GM19023 (cell line): ENCODE data around the gene MACROH2A1.

Source experiments
- ATAC-seq: cut with Tn5 transposase; IDR thresholded peaks from one replicate; pipeline ENCODE4 v1.9.1; 2021; ENCODE audit warnings: mild to moderate bottlenecking, moderate library complexity; ENCODE audit not compliant: unreplicated experiment

Gene MACROH2A1

DNA sequence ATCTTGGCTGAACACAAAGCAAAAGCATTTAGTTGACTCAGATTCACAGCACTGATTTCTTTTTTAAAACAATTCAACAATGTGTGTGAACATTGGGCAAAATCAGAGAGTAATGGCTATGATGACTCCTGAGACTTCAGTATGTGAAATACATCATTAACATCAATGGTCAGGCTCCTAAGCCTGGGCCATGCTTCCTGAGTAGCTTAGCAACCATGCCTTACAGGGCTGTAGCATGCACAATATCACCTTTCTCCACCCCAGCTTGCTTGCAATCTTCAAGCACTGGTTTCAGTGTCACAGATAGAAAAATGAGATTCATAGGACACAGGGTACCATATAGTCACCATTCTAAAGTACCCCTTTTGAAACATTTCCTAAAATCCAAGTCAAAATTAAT is 41.3 kb downstream of the MACROH2A1 start:
- no peak for ATAC-seq

DNA sequence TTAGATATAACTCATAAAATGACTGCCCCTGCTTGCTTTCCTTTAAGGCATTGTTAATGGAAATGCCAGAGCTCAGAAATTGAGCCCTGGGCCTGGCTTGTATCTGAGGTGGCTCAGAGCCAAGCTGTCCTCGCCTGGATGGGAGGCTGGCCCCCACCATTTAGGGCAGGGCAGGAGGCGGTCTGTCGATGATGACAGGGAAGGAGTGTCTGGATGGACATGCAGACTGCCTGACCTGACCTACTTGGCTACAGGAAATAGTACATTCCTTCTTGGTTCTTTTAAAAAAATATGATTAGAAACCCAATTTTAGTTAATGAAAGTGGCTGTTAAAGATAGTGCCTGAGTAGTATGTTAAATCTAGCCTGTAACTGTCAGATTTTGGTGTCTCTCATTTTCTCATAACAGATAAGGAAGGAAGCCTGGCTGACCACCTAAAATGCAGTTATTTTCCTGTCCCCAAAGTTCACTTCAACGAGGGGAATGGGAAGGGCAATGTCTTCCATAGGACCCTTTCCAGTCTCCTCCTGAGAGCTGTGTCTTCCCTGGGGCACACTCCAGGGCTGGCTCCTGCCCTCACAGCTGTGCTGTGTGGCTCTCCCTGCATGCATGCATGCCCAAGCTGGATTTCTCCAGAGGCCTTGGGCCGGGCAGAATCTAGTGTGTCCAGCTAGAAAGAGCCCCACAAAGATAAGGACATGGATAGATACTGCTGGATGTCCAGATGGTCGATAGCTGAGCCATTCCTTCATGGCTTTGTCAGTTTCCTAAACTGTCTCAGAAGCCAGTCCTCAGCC is 42.3 kb downstream of the MACROH2A1 start:
- ATAC-seq, result no peak

DNA sequence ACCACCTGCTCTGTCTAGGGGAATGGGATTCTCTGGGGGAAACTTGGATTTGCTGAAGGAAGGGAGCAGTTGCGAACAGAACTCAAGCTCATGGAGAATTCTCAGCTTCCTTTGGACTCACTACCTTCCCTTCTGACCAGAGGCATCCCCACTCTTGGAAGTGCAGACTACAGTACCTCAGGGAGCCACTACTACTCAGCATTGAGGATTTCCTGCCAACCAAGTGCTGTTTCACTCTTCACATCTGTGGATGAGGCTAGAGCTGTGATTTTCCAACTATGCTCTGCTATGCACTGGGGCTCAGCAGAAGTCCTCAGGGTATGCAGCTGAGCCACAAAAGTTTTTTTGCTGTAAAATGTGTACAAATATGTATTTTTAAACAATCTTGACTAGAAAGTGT is 43.9 kb downstream of the MACROH2A1 start:
- no peak for ATAC-seq

DNA sequence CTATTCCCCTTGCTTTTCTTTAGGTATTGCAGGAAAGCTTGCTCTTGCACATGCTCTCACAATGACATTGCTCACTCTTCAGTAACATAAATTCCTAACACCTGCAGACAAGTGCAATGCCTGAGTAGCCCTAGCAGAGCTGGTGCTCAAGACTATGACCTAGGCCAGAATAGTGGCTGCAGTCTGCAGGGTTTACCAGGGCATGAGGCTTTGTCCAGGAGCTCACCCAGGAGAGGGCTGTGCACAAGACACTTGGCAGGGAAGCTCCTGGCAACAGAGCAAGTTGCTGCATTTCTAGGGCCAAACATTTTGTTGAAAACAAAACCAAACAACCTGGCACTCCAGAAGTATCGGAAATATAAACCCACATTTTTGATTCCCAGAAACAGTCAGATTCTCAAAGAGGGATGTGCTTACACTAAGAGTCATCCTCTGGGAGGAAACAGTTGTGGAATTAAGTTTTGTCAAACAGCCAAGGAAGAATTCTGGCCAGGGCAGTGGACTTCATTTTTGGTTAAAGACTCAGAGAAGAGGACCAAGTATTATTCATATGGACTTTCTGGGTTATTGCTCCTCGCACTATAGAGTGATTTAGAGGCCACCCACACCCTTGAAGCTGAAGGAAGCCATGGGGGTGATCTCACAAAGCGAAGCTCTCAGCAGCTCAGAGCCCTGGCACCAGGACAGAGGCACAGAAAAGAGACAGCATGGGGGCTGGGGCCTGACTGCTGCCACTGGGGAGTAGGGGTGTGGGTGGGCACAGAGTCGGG is 44.9 kb downstream of the MACROH2A1 start:
- no peak for ATAC-seq

DNA sequence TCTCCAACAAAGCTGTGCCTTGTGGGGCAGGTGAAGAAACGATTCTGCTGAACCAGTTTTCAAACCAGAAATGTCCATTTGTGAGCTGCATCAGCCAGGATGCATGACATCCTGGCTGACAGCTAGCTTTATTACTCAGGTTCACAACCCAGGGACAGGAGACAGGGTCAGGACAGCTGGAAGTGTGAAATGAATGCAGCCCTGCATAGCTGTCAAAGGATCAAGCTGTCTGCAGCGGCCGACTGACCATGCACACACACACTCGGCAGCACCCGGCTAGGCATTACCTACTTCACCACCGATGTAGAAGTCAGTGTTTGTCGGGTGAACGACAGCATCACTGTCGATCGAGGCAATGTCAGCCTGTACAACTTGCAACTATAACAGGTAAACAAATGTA is 48.5 kb downstream of the MACROH2A1 start:
- no peak for ATAC-seq

DNA sequence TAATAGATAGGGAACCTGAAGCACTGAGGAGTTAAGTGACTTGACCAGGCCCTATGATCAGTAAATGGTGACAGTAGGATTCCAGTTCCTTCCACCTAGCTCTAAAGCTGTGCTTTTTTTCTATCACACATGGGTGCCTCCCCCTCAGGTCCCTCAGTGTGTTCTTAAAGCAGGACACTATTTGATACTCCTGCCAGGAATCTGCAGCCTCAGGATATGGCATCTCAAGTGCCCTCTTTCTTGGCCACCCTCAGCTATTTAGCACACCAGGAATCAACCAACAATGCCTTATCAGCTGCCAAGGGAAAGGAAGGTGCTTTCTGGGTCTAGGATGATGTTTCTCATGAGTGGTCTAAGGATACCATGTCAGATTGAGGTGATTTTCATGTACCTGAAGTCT is 49.1 kb downstream of the MACROH2A1 start:
- no peak for ATAC-seq

DNA sequence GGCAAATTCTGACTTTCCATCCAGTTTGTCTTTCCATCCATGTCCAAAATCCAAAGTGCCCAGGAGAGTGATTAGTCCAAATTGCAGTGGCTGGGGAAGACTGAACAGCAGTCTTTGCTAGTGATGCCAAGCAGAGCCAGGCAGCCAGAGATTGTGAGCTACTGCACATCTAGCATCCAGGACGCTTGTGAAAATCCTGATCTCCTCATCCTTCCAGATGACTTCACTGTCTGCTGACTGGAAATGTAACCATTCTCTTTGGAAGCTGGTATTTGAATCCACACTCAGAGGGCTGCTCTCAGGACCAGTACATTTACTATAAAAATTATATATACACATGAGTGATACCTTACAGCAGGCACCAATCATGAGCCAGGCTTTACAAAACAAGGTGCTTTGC is 49.6 kb downstream of the MACROH2A1 start:
- no peak for ATAC-seq

DNA sequence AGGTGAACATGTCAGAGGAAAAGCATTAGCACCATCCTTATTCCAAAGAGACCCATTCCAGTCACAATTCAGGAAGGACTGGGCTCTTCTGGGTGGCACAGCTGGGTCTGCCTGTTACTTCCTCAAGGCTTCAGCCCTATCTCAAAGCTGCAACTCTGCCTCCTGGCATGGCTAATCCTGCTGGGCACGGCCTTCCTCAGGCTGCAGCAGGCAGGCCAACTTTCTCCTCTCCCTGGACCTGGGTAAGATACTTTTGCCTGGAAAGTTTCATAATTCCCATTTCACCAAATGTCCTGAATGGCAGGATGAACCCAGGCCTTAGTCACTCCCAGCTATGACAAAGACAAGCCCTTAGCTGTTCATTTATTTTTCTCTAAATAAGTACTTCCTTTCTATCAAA is 50.1 kb downstream of the MACROH2A1 start:
- no peak for ATAC-seq

DNA sequence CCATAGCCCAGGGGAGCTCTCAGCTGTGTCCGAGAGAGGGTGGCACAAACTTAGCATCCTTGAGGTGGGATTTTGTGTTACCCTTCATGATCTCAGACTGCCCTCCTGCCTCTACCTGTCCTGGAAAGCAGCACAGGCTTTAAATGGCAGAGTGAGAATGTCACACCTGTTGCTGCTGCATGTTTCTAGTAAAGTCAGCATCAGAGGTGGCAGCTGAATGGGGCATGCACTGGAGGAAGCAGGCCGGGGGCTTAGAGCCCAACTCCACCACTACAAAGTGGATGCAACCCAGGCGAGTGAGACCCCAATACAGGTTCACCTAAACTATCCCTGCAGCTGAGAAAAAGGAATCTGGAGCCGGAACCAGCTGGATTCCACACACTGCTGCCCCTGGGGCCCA is 51.6 kb downstream of the MACROH2A1 start:
- ATAC-seq, result no peak

DNA sequence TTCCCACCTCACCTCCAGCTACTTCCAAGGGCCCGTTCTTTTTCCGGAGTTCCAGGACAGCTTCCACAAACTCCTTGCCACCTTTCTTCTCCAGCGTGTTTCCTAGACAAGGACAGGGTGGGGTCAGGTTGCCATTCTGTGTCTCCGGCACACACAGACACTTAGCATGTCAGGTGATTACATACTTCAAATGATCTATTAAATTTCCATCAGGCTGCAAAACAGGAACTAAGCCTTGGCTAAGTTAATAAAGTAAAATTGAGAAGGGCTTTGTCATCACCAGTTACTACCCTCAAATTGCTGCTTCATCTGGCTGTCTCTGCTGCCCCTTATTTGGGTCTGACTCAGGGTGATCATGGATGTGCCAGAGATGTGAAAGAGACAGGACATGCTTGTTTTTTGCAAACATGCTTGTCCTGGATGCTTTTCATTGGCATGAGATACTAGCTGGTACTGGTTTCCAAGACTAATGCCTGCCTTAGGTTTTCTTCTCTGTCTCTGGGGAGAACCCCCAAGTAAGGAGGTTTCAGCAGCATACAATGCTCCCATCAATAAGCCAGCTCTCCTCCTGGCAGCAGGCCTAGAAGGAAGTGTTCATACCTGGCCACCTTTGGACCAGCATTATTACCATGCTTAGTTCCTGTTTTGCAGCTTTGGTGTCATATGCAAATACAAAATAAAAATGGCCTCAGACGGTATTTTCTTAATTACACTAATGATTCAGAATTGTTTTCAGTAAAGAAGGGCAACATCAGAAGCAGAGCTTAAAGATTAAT is 52.9 kb downstream of the MACROH2A1 start:
- ATAC-seq, result no peak

DNA sequence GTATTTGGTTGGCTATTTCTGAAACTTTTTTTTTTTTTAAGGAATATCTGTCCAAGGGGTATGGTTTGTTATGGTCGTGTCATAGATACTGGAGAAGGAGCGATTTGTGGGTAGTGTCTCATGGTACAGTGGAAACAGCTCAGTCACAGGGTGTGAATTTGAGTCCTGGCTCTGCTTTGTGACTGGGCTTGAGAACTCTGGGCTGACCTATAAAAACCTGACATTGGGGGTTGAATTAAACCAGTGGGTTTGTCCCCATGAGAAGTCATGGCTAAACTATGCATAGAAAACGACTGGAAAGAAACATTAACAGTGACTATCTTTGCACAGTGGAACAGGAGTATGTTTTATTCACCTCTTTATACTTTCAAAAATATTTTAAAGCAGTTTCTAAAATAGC is 54.7 kb downstream of the MACROH2A1 start:
- no peak for ATAC-seq

DNA sequence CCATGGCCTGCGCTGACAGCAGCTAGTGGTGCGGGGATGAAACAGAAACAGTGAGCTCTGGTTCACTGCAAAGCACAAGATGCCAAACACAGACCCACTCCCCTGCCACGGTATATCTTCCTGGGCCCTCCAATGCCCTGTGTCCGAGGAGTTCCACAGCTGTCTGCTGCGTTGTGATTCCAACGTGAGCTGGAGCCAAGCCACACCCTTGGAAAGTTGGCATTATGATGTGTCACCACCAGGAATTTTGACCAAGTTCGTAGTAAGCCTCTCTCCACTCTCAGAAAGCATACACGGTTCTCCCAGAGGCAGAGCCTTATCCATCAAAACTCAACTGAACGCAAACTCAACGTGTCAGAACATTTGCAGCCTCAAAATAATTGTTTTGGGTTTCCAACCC is 55.6 kb downstream of the MACROH2A1 start:
- no peak for ATAC-seq

DNA sequence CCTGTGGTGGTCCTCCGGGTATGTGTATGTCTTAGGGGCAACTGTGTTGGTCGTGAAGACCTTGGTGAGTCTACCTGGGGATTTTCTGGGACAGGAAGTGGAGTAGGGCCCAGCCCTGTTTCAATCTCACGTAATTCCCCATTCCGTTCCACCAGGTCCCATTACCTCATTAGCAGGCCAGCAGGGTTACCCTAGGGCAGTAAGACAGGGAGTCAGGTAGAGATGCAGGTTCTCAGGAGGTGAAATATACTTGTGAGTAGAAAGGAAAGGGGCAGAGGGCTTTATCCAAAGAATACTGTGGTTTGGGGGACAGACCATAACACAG is 56.5 kb downstream of the MACROH2A1 start:
- ATAC-seq, result no peak

DNA sequence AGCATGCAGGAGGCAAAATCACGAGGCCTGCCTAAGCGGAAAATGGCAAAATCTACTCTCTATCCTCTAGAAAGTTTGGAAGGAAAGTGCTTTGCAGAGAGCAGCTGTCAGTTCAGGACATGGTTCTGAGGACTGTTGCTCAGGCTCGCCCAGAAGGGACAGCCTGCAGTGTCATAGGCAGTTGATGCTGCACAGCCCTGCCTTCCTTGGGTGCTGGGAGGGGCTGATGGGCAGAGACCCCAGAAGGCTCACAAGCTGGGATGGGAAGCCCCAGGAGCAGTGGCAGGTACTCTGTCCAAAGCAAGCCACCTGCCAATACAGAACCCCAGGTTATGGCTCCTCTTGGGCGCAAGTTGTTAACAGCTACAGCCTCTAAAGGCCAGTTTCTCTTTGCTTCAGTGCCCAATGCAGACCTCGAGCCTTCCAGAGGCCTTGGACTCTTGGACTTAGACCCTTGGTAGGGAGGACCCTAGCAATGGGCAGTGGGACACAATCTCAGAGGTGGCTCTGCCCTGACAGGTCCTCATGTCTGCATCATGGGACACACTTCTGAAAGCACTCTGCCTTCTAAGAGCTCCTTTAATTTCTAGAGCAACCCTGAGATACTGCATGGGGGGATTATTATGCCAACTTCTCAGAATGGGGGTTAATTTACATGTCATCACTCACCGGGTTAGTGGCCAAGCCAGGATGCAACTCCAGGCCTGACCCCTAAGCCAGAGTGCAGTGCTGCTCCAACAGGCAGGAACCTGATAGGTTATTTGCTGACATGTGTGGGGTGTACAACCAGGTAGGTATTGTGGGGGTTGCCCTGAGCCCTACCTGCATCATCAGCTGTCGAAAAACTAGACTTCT is 57.1 kb downstream of the MACROH2A1 start:
- ATAC-seq, result no peak

DNA sequence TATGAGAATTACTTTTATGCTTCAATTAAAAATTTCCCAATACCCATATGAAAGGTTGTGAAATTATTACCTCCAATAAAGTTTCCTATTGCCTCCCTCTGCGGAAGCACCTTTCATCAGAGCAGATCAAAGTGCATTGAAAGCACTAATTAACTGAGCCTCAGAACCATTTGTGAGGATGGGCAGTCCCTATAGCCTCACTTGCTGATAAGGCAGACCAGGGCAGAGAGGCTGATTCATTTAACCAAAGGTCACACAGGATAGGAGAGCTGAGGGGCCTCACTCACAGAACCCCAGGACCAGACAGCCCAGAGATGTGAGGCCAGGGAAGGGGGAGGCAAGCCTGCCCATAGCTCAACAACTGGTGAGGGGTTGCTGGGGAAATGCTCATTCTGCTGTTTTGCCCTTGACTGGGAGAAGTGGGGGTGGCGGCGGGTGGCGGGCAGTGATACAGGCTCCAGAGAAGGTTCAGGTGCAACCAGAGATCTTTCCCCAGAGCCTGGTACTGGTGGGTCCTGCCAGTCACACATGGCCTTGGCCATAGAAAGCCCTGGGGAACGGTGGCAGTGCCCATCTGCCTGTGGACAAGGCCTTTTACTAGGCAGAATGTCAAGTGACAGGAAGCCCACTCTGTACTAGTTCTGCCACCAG is 57.9 kb downstream of the MACROH2A1 start:
- no peak for ATAC-seq

DNA sequence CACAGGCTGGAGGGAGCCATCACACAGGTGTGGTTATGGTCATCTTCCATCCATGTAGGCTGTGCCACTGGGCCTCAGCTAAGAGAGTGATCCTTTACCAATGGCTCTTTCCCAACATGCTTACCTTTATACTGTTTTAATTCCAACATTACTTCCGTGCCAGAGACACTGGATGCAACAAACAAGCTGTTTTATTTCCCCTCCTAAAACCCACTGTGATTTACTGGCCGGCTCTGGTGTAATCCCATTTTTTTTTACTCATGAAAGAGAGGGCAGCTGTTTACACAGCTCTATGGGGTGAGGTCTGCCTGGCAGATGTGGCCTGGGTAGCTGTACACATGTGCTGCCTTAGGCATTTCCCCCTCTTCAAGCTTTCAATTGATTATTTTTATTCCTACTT is 58.5 kb downstream of the MACROH2A1 start:
- ATAC-seq, result no peak

DNA sequence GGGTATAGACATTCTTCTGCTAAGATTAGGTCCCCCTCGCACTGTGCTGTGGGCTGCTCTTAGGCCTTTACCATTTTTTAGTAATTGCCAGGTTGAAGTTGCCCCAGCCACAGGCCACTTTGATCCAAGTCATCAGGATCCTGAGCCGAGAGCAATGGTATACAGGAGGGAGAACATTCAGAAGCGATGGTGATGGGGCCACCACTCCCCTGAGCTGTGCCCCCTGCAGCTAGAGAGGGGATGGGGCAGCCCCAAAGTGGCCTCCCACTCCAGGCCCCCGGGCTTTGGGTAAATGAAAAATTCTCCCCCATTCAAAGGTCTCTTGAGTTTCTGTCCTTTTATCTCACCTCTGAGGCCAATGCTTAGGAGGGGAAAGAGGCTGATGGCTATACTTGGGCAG is 59.4 kb downstream of the MACROH2A1 start:
- ATAC-seq, result no peak

DNA sequence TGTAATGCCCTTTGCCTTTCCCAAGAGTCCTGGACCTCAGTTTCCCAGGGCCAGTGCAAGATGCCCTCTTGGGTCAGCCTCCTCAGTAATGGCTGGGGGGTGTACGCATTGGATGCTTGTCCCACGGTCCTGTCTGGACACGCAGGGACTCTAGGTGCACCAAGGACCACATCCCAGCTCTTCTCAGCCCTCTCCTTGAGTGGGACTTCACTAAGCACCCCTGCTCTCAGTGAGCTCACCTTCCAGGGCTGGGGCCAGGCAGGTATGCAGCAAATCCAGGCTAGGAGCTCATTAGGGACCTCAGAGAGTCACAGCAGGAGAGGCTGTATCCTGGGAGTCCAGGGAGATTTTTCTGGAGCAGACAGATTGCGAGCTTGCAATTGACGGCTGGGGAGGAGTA is 59.8 kb downstream of the MACROH2A1 start:
- ATAC-seq, result no peak

DNA sequence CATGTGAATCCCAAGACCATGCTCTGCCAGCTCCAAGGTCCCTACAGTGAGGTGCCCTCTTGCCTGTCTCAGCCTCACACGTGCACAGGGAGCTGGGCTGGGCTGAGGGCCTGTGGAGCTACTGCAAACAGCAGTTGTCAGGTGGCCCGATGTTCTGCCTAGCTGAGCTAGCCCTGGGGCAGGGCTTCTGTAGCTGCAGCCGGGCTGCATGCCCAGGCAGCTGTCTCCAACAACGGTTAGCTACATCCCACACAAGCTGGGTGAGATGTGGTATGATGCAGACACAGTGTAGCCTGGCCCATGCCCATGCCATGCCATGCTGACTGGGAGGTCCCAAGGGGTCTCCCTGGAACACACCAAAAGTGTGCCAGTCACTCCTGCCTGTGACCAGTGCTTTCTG is 62.0 kb downstream of the MACROH2A1 start:
- no peak for ATAC-seq

DNA sequence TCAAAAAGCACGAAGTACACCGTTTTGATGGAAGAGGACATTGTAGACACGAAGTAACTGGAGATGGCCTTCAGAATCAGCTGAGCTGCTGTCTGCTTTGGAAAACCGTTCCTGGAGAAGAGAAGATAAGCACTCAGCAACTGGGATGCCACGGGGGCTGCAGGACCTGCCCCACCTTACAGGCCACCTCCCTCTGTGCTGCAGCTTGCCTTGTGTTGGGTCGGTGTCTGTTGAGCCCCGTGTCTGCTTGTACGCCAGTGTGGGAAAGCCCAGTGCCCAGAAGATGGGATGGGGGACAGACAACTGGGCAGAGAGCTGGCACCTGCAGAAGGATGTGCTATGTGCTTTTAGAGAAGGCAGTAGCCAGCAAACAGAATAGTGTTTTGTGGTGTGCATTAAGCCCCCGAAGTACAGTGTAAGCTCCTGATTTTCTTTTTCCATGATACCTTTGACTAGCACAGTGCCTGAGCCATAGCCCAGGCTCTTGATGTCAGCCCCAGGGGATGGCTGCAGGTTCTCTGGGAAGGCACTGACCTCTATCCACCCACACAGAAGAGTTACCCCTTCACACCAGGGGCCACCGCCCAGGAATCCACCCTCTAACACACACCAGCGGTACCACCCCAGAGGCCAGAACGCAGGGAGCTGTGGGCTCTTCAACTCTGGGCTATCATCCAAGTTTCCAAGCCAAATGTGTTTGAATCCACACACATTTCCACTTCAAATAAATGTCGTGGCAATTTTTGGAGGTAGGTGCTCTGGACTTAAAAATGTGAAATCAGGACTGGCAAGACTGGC is 63.8 kb downstream of the MACROH2A1 start:
- no peak for ATAC-seq
